HG03354 (cell line): ENCODE data around the gene CA6.

ENCODE experiments used
- ATAC-seq: cut with Tn5 transposase; IDR thresholded peaks from one replicate; pipeline ENCODE4 v1.9.1; 2021; ENCODE audit warnings: mild to moderate bottlenecking; ENCODE audit not compliant: unreplicated experiment, poor library complexity, severe bottlenecking

Gene CA6

DNA sequence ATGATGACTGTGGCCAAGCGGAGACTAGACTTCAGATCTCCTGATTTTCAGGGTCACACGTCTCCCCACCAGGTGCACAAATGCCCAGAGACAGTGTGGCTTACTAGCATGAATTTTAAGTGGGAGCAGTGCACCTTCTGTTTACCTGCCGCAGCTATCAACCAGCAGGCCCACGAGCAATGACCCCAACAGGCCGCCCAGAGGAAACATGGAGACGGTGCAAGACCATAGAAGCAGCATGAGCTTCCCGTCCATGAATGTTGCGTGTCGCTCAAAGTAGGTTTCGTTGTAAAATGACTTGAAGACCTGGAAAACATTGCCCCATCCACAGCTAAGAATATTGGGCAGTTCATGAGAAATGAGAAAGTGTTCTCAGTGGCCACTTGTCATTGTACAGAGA, 77.1 kb downstream of the CA6 start:
- no peak for ATAC-seq
